ENCODE results near the gene ATP13A3. TPM values are rescaled to one million over a fixed set of nuclear protein-coding genes. Genes with fewer than 3 reads are reported as not detected.

ATP13A3 gene
- total RNA-seq, 1 experiment from 2014 or later = 119 TPM

DNA sequence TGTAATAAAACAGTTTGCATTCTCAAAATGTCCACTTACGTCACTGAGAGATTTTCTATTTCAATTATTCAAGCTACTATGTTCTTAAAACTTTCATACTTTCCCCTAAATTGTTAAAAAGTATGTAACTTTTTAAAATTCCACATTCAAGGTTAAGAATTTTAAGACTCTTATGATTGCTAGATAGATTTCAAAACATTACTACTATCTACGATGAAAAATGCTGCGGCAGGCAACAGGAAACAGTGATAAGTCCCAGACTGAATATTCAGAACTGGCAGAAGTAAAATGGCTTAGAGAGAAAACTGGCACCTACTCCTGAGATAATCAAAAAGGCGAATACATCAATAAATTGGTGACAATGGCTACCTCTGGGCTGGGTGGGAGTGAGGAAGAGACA, 16.2 kb downstream of the ATP13A3 start:
- H3K27ac Mint-ChIP-seq (ENCODE audit: low read depth, unreplicated experiment) = no peak overlapping the region
- intact Hi-C loops (cut with micrococcal nuclease) = no loop called here
- CTCF ChIA-PET = interaction anchor here (0.6 to 8.6 kb wide), 7 partner anchors 14 to 134 kb away, joined by 3 to 160 read pairs (median 4); no protein-coding TSS in a partner anchor

DNA sequence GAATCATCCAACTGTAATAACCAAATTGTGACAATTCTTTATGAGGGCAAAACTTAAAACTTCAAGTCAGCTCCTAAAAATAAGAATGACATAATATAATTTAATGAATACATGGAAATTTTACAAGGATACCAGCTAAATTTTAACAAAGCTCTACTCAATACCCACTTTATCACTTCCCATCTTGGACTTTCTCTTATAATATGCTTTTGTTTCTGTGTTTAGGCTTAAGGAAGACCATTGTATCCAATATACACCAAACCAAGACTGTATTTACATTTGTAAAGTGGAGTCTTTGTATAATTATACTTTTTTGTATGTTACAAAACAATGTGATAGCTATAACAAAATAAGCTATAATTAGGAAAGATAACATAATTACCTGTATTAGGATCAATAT, 16.8 kb downstream of the ATP13A3 start:
- Mint-ChIP-seq H3K36me3 (ENCODE audit: insufficient read depth, unreplicated experiment) (no peaks in the 10 kb centered on the region), H3K9me3 (ENCODE audit: unreplicated experiment) (no peaks in the 10 kb centered on the region)
- CTCF ChIA-PET = interaction anchor here (0.5 to 8.6 kb wide), 7 partner anchors 15 to 169 kb away, joined by 3 to 160 read pairs (median 4); no protein-coding TSS in a partner anchor

More for the DNA sequence above, 16.2 kb downstream of the ATP13A3 start:
- Mint-ChIP-seq H3K27me3 (ENCODE audit: insufficient read depth, unreplicated experiment) (no peaks in the 10 kb centered on the region), H3K4me1 (ENCODE audit: insufficient read depth, unreplicated experiment) (peaks cover 23% of the 10 kb centered on the region), H3K9me3 (ENCODE audit: unreplicated experiment) (no peaks in the 10 kb centered on the region), H3K36me3 (ENCODE audit: insufficient read depth, unreplicated experiment) (no peaks in the 10 kb centered on the region), H3K4me3 (ENCODE audit: unreplicated experiment) (no peak overlapping the region)
- DNase-seq (ENCODE audit: unreplicated experiment) = no peak
- no TSS peak for BruUV-seq (replicated peaks)
- POLR2A ChIA-PET = interaction anchor here (1.0 to 3.7 kb wide), 5 partner anchors 8 to 124 kb away, joined by 3 to 46 read pairs (median 9); no protein-coding TSS in a partner anchor
- no peak for TF ChIP-seq CTCF (IDR thresholded peaks at IDR 0.05; ENCODE audit: unreplicated experiment)

DNA sequence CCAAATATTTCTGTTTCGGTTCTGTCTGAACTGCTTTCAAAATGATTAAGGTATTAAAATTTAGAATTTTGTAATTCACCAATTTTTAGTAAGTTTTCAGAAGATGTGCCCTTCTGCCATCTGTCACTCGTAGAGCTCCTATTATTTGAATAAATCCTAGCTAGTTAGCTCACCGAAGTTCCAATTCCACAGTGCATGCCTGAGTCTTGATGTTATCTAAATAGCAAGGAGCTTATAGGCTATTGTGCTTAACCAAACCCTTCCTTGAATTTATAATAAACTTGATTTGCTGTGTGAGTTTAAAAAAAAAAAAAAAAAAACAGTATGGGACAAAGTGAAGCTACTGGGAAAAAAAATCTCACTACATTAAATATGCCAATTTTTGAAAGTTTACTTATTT, 18.7 kb downstream of the ATP13A3 start:
- BruUV-seq (replicated peaks) = no TSS peak

More for the DNA sequence above, 16.8 kb downstream of the ATP13A3 start:
- POLR2A ChIA-PET = interaction anchor here (1.0 to 3.7 kb wide), 5 partner anchors 7 to 124 kb away, joined by 3 to 46 read pairs (median 9); no protein-coding TSS in a partner anchor
- no peak for DNase-seq (ENCODE audit: unreplicated experiment)
- intact Hi-C loops (cut with micrococcal nuclease) = no loop called here
- H3K4me1 Mint-ChIP-seq (ENCODE audit: insufficient read depth, unreplicated experiment) = peaks cover 23% of the 10 kb centered on the region
- no peak for TF ChIP-seq CTCF (IDR thresholded peaks at IDR 0.05; ENCODE audit: unreplicated experiment)
- no peaks in the 10 kb centered on the region for H3K27me3 Mint-ChIP-seq (ENCODE audit: insufficient read depth, unreplicated experiment)
- no peak overlapping the region for H3K4me3 Mint-ChIP-seq (ENCODE audit: unreplicated experiment)
- BruUV-seq (replicated peaks) = no TSS peak
- no peak overlapping the region for H3K27ac Mint-ChIP-seq (ENCODE audit: low read depth, unreplicated experiment)

More for the DNA sequence above, 18.7 kb downstream of the ATP13A3 start:
- no peaks in the 10 kb centered on the region for H3K27me3 Mint-ChIP-seq (ENCODE audit: insufficient read depth, unreplicated experiment)
- H3K27ac Mint-ChIP-seq (ENCODE audit: low read depth, unreplicated experiment) = no peak overlapping the region
- ChIA-PET CTCF (interaction anchor here (0.6 to 3.3 kb wide), 4 partner anchors 106 to 183 kb away, joined by 3 to 16 read pairs (median 3); no protein-coding TSS in a partner anchor), POLR2A (interaction anchor here (0.7 to 1.2 kb wide), 4 partner anchors 11 to 794 kb away, joined by 3 to 5 read pairs (median 3); no protein-coding TSS in a partner anchor)
- TF ChIP-seq CTCF (IDR thresholded peaks at IDR 0.05; ENCODE audit: unreplicated experiment) = no peak
- H3K4me1 Mint-ChIP-seq (ENCODE audit: insufficient read depth, unreplicated experiment) = peaks cover 22% of the 10 kb centered on the region
- no peak overlapping the region for H3K4me3 Mint-ChIP-seq (ENCODE audit: unreplicated experiment)
- DNase-seq (ENCODE audit: unreplicated experiment) = no peak
- no peaks in the 10 kb centered on the region for H3K36me3 Mint-ChIP-seq (ENCODE audit: insufficient read depth, unreplicated experiment)
- intact Hi-C loops (cut with micrococcal nuclease) = no loop called here
- H3K9me3 Mint-ChIP-seq (ENCODE audit: unreplicated experiment) = no peaks in the 10 kb centered on the region

Data from MCF 10A (cell line).